Measurements from ENCODE around the gene TRPM1.

DNA sequence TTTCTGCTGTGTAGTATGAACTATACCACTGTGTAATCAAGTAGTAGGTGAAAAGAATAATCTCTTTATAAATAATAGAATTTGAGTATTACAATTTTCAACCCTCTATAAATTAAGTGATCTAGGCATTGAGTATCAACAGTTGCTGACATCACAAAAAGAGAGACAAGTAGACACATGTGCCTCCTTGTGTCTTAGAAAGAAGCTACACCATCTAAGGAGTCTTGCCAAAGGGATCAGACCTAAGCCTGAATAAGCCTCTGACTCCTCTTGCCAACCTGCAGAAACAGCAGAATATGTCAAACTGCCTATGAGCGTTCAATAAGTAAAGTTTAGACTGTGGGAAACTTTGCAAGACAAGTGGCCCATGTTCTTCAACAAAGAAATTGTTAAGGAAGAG lies 104.3 kb downstream of the TRPM1 start:
- TF ChIP-seq, protein P1, sequence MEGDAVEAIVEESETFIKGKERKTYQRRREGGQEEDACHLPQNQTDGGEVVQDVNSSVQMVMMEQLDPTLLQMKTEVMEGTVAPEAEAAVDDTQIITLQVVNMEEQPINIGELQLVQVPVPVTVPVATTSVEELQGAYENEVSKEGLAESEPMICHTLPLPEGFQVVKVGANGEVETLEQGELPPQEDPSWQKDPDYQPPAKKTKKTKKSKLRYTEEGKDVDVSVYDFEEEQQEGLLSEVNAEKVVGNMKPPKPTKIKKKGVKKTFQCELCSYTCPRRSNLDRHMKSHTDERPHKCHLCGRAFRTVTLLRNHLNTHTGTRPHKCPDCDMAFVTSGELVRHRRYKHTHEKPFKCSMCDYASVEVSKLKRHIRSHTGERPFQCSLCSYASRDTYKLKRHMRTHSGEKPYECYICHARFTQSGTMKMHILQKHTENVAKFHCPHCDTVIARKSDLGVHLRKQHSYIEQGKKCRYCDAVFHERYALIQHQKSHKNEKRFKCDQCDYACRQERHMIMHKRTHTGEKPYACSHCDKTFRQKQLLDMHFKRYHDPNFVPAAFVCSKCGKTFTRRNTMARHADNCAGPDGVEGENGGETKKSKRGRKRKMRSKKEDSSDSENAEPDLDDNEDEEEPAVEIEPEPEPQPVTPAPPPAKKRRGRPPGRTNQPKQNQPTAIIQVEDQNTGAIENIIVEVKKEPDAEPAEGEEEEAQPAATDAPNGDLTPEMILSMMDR (IDR thresholded peaks at IDR 0.05) = no peak
- TF ChIP-seq ZFX (IDR thresholded peaks at IDR 0.05; ENCODE audit: borderline replicate concordance) = no peak
